Hippocampal formation (tissue), 2 donors: ENCODE results near the gene GPR132.
"Not testable (repeated sequence)": the region's sequence is repeated elsewhere in the genome, so short reads cannot be mapped to it uniquely, and the experiment has no call there.

Experiments
- DNase-seq, 2 donors: peaks; one replicate each; lab custom pipeline; 2025; lab: John Stamatoyannopoulos, UW

GPR132 gene

GRCh38 chr14:105042813-105043212 is 22.4 kb downstream of the GPR132 start:
- no peak for DNase-seq

- no peak for DNase-seq
These were observed 23.1 kb downstream of the GPR132 start for GRCh38 chr14:105041841-105042765.

GRCh38 chr14:105039458-105040205 is 25.6 kb downstream of the GPR132 start:
- DNase-seq = no peak

- not testable (repeated sequence) for DNase-seq
These were observed 29.6 kb downstream of the GPR132 start for GRCh38 chr14:105035616-105036015.

- DNase-seq = no peak
These were observed 30.8 kb downstream of the GPR132 start for GRCh38 chr14:105034315-105035039.

GRCh38 chr14:105033412-105033900 is 31.8 kb downstream of the GPR132 start:
- DNase-seq = not testable (repeated sequence)

- not testable (repeated sequence) for DNase-seq
These were observed 32.8 kb downstream of the GPR132 start for GRCh38 chr14:105032451-105032901.

GRCh38 chr14:105030836-105031396 is 34.3 kb downstream of the GPR132 start:
- no peak for DNase-seq

GRCh38 chr14:105030194-105030593 is 35.0 kb downstream of the GPR132 start:
- DNase-seq = no peak

- no peak for DNase-seq
These were observed 35.8 kb downstream of the GPR132 start for GRCh38 chr14:105029402-105029801.

GRCh38 chr14:105028251-105028927 is 36.8 kb downstream of the GPR132 start:
- DNase-seq = no peak

- DNase-seq = not testable (repeated sequence)
These were observed 37.5 kb downstream of the GPR132 start for GRCh38 chr14:105027718-105028117.

- DNase-seq = no peak
These were observed 38.2 kb downstream of the GPR132 start for GRCh38 chr14:105026802-105027563.

GRCh38 chr14:105026033-105026785 is 39.0 kb downstream of the GPR132 start:
- no peak for DNase-seq

- no peak for DNase-seq
These were observed 39.8 kb downstream of the GPR132 start for GRCh38 chr14:105025429-105025828.

GRCh38 chr14:105023791-105024480 is 41.3 kb downstream of the GPR132 start:
- no peak for DNase-seq

- no peak for DNase-seq
These were observed 42.1 kb downstream of the GPR132 start for GRCh38 chr14:105023144-105023543.

GRCh38 chr14:105022276-105022670 is 43.0 kb downstream of the GPR132 start:
- DNase-seq = no peak
